HG02938 (cell line): ENCODE data around the gene SCN8A.

Experiments
- ATAC-seq: cut with Tn5 transposase; IDR thresholded peaks from one replicate; pipeline ENCODE4 v1.9.1; 2021; ENCODE audit warnings: mild to moderate bottlenecking, moderate library complexity; ENCODE audit not compliant: unreplicated experiment

Gene SCN8A

GRCh38 chr12:51811203-51812202 lies 220.5 kb downstream of the SCN8A start:
- ATAC-seq = no peak

GRCh38 chr12:51812871-51813270 lies 221.8 kb downstream of the SCN8A start:
- no peak for ATAC-seq

GRCh38 chr12:51813931-51814310 lies 222.9 kb downstream of the SCN8A start:
- ATAC-seq = no peak

GRCh38 chr12:51814311-51815088 lies 223.5 kb downstream of the SCN8A start:
- no peak for ATAC-seq

GRCh38 chr12:51815571-51815970 lies 224.5 kb downstream of the SCN8A start:
- ATAC-seq = no peak

- no peak for ATAC-seq
Measured at GRCh38 chr12:51817027-51817953, 226.3 kb downstream of the SCN8A start.

- ATAC-seq = no peak
Measured at GRCh38 chr12:51818086-51818485, 227.1 kb downstream of the SCN8A start.

GRCh38 chr12:51818566-51819300 lies 227.7 kb downstream of the SCN8A start:
- no peak for ATAC-seq

- ATAC-seq = no peak
Measured at GRCh38 chr12:51819736-51820525, 228.9 kb downstream of the SCN8A start.

- no peak for ATAC-seq
Measured at GRCh38 chr12:51820526-51821439, 229.8 kb downstream of the SCN8A start.

- ATAC-seq = no peak
Measured at GRCh38 chr12:51821440-51822260, 230.6 kb downstream of the SCN8A start.

- no peak for ATAC-seq
Measured at GRCh38 chr12:51822261-51822616, 231.2 kb downstream of the SCN8A start.

- ATAC-seq = no peak
Measured at GRCh38 chr12:51822956-51823355, 231.9 kb downstream of the SCN8A start.

GRCh38 chr12:51823875-51824565 lies 233.0 kb downstream of the SCN8A start:
- ATAC-seq = no peak

- ATAC-seq = no peak
Measured at GRCh38 chr12:51825216-51825615, 234.2 kb downstream of the SCN8A start.

- ATAC-seq = no peak
Measured at GRCh38 chr12:51826881-51827280, 235.8 kb downstream of the SCN8A start.
